GM13977 (cell line): ENCODE measurements around the gene HOXB4.

Source experiments
- DNase-seq: peaks from one replicate; pipeline ENCODE4 v3.0.0; 2012; ENCODE audit warnings: low spot score
- CTCF ChIP-seq: IDR thresholded peaks from 2 replicates; pipeline ENCODE4 v1.5.1; 2012; ENCODE audit warnings: mild to moderate bottlenecking, control low read depth; ENCODE audit not compliant: insufficient read depth; ENCODE audit errors: extremely low read depth, missing control alignments
- in situ Hi-C: fragments of 300-500 bp; cut with MboI; formaldehyde crosslinking; loops from one replicate; pipeline ENCODE4 v1.12.0; 2022; ENCODE audit warnings: low sequenced_read_pairs, low pct_unique_long_range_greater_than_20kb, mixed read lengths, inconsistent platforms; ENCODE audit not compliant: unreplicated experiment

HOXB4 gene

DNA sequence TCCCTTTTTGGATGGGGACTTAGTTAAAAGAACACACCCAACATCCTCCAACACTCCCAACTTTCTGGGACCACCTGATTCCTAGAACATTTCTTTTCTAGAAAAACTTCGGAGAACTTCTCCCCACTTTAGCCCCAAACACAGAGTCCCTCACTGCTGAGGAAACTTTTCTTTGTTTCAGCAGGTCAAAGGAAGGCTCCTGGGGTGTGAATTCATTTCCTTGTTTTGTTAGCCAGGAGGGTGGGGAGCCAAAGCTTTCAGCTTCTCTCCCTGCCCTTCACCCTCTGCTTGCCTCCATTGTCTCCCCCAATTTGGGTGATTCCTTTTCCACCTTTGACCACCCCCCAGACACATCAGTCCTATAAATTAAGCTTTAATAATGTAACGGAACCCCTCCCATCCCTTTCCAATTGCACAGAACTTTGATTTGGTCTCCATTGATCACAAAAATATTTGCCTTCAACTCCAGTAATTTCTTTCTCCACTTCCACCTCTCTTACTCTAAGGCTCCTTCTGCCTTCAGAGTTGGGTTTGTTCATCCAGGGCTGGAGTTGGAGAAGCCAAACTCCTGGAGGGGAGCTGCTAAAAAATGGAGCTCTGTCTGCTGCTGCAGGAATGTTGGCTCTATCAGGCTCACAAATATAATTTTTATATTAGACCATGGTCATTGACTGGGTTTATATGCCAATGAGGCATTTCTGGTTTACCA is 10.3 kb downstream of the HOXB4 start:
- no peak for DNase-seq
- TF ChIP-seq CTCF, result no peak
- in situ Hi-C loops, result no loop called here

GRCh38 chr17:48567209-48567608 is 10.9 kb downstream of the HOXB4 start:
- in situ Hi-C loops, result no loop called here
- DNase-seq, result no peak
- TF ChIP-seq CTCF, result no peak

- no peak for TF ChIP-seq CTCF
- in situ Hi-C loops, result no loop called here
- no peak for DNase-seq
Measured at GRCh38 chr17:48566717-48567116, 11.4 kb downstream of the HOXB4 start.

DNA sequence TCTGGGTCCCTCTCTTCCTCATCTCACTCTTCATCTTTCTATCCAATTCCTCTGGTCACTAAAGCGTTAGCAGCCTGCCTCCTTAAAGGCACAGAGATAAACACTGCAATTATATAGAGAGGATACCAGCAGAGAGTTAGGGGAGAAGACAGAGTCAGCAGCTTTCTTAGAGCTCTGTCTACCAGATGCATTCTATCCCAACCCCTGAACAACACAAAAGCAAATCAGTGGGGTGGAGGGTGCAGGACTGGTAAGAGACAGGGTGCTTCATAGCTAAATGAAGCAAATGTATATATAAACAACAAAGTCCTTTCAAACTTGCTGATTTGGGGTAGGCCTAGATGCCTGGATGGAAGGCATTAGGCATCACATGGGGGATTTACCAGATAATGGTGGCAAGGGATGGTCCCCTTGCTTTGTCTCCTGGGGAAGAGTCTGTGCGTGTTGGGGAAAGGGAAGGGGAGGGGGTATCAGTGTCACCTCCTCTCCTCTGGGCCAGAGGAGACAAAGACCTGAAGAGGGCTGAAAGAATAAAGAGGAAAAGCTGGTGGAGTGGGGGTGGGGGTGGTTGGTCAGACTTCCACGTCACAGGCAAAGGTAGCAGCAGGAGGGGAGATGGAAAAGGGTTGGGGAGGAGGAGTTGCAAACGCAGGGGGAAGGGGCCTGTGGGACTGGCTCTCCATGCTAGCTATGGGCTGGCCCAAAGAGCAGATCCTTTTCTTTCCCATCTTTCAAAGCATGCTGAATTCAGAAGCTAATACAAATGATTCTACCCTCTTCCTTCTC is 12.0 kb downstream of the HOXB4 start:
- no peak for DNase-seq
- no peak for TF ChIP-seq CTCF
- in situ Hi-C loops, result no loop called here

DNA sequence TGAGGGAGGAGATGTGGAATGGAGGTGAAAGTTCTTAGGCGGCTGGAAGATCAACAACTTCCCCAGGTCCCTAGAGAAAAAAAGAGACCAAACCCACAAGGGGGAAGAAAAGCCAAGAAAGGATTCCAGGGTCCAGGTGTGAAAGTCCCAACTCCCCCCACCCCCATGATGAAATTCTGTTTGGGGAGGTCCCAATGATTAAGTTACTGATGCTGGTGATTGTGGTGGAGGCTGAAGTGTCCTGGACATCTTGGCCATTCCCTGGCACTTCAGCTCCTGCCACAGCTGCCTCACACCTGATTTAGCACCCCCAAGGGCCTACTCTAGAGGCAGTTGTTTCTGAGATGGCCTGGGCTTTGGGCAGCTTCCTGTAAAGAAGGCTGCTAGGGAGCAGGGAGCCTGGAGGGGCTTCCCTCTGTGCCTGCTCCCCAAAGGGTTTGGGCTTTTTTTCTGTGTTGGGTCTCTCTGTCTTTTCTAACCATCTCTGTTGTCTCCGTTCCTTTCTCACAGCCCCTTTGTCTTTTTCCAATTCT is 13.1 kb downstream of the HOXB4 start:
- DNase-seq, result no peak
- in situ Hi-C loops, result no loop called here
- no peak for TF ChIP-seq CTCF

DNA sequence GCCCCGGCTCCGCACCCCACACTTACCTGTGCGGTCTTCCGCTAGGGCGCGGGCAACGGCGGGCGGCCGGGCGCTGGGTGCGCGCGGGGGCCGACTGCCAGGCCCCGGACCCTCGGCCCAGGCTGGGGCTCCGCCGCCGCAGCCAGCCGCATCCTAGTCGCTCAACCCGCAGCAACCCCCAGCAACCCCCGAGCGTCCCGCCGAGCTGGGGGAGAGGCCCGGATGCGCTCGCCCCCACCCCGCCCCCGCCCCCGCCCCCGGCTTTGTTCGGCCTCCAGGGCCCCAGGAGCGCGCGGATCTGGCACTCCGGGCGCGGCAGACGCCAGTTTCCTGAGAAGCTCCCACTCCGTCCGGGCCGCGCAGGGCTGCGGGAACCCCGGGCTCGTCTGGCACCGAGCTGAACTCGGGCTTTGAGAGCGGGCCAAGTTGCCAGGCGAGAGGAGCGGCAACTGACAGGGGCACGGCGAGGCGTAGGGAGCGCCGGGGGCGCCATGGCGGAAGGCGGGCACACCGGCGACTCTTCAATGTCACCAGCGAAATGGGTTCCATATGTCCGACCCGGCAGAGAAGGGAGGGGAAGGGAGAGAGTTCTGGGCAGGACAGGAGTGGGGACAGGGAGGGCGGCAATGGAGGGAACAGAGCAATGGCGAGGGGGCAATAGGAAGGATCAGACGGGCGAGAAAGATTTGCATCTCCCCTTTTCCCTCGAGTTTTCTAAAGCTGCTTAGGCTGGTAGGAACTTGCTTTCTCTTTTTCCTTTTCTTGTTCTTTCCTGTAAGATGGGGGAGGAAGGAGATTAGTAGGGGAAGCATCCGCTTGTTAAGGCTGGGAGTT is 13.7 kb downstream of the HOXB4 start:
- in situ Hi-C loops, result no loop called here
- no peak for TF ChIP-seq CTCF
- DNase-seq, result no peak
